K562 (cell line): Measurements from ENCODE around the gene PPFIA3.
A peak's percentile ranks its signal among the peaks of the same experiment; 100 is the strongest.

Experiments used
- CTCF ChIP-seq, 3 experiments: IDR thresholded peaks in 2 of 3; conservative IDR thresholded peaks in 1 of 3; 2 replicates each; pipeline ENCODE4 v1.5.1; 2011 to 2012; ENCODE audit warnings: low read length in 3 of 3, mild to moderate bottlenecking in 3 of 3, control low read depth in 2 of 3, improper control_type of control experiment in 1 of 3, inconsistent platforms in 1 of 3, low read depth in 1 of 3, mixed read lengths in 1 of 3, moderate library complexity in 1 of 3; ENCODE audit not compliant: insufficient read depth in 2 of 3
- ETV5 ChIP-seq: sonication (generic); formaldehyde crosslinking; IDR thresholded peaks from 2 replicates; pipeline ENCODE4 v1.4.0; 2020; ENCODE audit warnings: low read depth, mild to moderate bottlenecking, missing genetic modification reagents
- MYNN ChIP-seq, 2 experiments: sonication (generic); formaldehyde crosslinking in 1 of 2; IDR thresholded peaks; 2 replicates each; pipeline versions ENCODE4 v1.5.0 to v1.6.1; 2016 to 2020; ENCODE audit warnings: antibody characterized with exemption in 1 of 2, missing genetic modification reagents in 1 of 2
- TAF1 ChIP-seq: IDR thresholded peaks from 2 replicates; pipeline ENCODE4 v1.6.1; 2011; ENCODE audit warnings: mild to moderate bottlenecking, low read length, moderate library complexity; ENCODE audit not compliant: insufficient read depth, control insufficient read depth, severe bottlenecking; ENCODE audit errors: extremely low read depth
- ZNF124 ChIP-seq: sonication (generic); formaldehyde crosslinking; IDR thresholded peaks from 2 replicates; pipeline ENCODE4 v1.8.1; 2022; ENCODE audit warnings: missing genetic modification reagents
- ZNF707 ChIP-seq: fragments of 250-450 bp; sonication (Bioruptor Pico); conservative IDR thresholded peaks from 2 replicates; pipeline ENCODE4 v1.8.0; 2022; ENCODE audit warnings: inconsistent platforms, mild to moderate bottlenecking, moderate library complexity

DNA sequence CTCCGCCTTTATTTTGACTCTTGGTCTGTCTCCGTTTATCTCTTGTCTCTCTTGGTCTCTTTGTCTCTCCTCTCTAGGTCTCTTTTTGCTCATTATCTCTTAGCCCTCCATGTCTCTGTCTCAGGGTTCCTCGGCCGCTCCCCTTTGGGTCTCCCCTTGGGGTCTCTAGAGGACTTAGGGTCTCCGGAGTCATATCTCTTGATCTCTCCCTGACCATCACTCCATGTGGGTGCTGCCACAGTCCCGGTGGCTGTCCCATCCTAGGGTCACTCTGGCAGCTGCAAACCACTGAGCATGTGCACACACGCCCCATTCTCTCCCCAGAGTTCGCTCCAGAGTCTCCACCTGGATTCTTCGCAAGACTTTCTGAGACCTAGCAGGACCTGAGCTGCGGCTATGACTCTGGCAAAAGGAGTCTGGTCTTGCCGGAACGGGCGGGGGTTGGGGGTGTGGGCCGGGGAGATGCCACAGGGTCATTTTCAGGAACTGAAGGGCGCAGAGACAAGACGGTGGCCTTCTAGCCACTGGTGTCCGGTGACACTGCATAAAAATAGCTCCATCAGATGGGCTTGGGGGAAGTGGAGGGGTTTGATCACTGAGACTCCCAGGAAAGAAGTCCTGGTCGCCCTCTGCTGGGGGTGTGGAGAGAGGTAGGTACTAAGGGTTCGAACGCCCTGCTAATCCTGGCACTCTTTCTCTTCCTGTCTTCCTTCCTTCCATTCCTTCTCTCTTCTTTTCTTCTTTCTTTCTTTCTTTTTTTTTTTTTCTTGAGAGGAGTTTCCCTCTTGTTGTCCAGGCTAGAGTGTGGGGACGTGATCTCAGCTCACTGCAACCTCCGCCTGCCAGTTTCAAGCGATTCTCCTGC lies 45.6 kb upstream of the PPFIA3 start:
- TF ChIP-seq TAF1 (no peak), CTCF (IDR thresholded peaks at IDR 0.05 in 2 of 3, conservative IDR thresholded peaks at IDR 0.05 in 1 of 3; ENCODE audit: insufficient read depth in 2 of 3, low read depth in 1 of 3, low read length in 3 of 3) (peak; percentile 71 to 84 (median 79)), ETV5 (CRISPR knock-in tag) (no peak), ZNF707 (CRISPR knock-in tag) (no peak), ZNF124 (CRISPR knock-in tag) (no peak), MYNN (IDR thresholded peaks at IDR 0.05) (no peak), MYNN (CRISPR knock-in tag; IDR thresholded peaks at IDR 0.05) (no peak)
